Astrocyte (in vitro differentiated cells and primary cell): ENCODE results near the gene DNMBP. TPM values are rescaled to one million over a fixed set of nuclear protein-coding genes. Genes with fewer than 3 reads are reported as not detected.
"Not testable (repeated sequence)": the region's sequence is repeated elsewhere in the genome, so short reads cannot be mapped to it uniquely, and the experiment has no call there.

Experiments
- DNase-seq: peaks from one replicate; pipeline ENCODE4 v3.0.0-alpha.2; 2010; ENCODE audit warnings: low read depth
- FAIRE-seq: peaks from 2 replicates; lab custom pipeline; 2011; peaks lifted over from hg19 to GRCh38; lab: Jason Lieb, UNC
- H2AFZ ChIP-seq: 2 replicates; pipeline ENCODE4 v1.6.0; 2012; ENCODE audit warnings: low read depth, low read length, inconsistent platforms
- H3K27ac ChIP-seq: 2 replicates; pipeline ENCODE4 v1.5.1; 2011; ENCODE audit warnings: low read depth, low read length, inconsistent platforms
- H3K27me3 ChIP-seq: 2 replicates; pipeline ENCODE4 v1.6.0; 2011; ENCODE audit warnings: low read length, inconsistent platforms; ENCODE audit not compliant: insufficient read depth
- H3K36me3 ChIP-seq: 2 replicates; pipeline ENCODE4 v1.5.1; 2011; ENCODE audit warnings: low read length, inconsistent platforms; ENCODE audit not compliant: insufficient read depth
- H3K4me1 ChIP-seq: 2 replicates; pipeline ENCODE4 v1.5.1; 2011; ENCODE audit warnings: low read length, inconsistent platforms; ENCODE audit not compliant: insufficient read depth
- H3K4me2 ChIP-seq: 2 replicates; pipeline ENCODE4 v1.6.0; 2012; ENCODE audit warnings: low read length, inconsistent platforms
- H3K4me3 ChIP-seq: 2 replicates; pipeline ENCODE4 v1.5.1; 2011; ENCODE audit warnings: low read depth, mild to moderate bottlenecking, low read length, inconsistent platforms; ENCODE audit not compliant: insufficient read depth
- H3K79me2 ChIP-seq: 2 replicates; pipeline ENCODE4 v1.6.0; 2012; ENCODE audit warnings: mild to moderate bottlenecking, low read length, inconsistent platforms; ENCODE audit not compliant: insufficient read depth
- H3K9ac ChIP-seq: 2 replicates; pipeline ENCODE4 v1.6.0; 2012; ENCODE audit warnings: mild to moderate bottlenecking, low read length, inconsistent platforms
- H3K9me3 ChIP-seq: 2 replicates; pipeline ENCODE4 v1.5.1; 2012; ENCODE audit warnings: low read depth, mild to moderate bottlenecking, low read length, inconsistent platforms; ENCODE audit not compliant: insufficient read depth
- H4K20me1 ChIP-seq: 2 replicates; pipeline ENCODE4 v1.6.0; 2012; ENCODE audit warnings: low read length, inconsistent platforms; ENCODE audit not compliant: insufficient read depth
- H3K27ac Mint-ChIP-seq: one replicate; pipeline ENCODE4 v1.8.0; 2021; ENCODE audit warnings: mild to moderate bottlenecking, mixed read lengths; ENCODE audit not compliant: unreplicated experiment
- H3K27me3 Mint-ChIP-seq: one replicate; pipeline ENCODE4 v1.8.0; 2021; ENCODE audit warnings: low read depth, mixed read lengths; ENCODE audit not compliant: unreplicated experiment
- H3K36me3 Mint-ChIP-seq: one replicate; pipeline ENCODE4 v1.8.0; 2021; ENCODE audit warnings: low read depth, mixed read lengths; ENCODE audit not compliant: unreplicated experiment
- H3K4me1 Mint-ChIP-seq: one replicate; pipeline ENCODE4 v1.8.0; 2021; ENCODE audit warnings: low read depth, mixed read lengths; ENCODE audit not compliant: unreplicated experiment
- H3K4me3 Mint-ChIP-seq: one replicate; pipeline ENCODE4 v1.8.0; 2021; ENCODE audit warnings: mild to moderate bottlenecking, moderate library complexity, mixed read lengths; ENCODE audit not compliant: unreplicated experiment
- H3K9me3 Mint-ChIP-seq: one replicate; pipeline ENCODE4 v1.8.0; 2021; ENCODE audit warnings: mild to moderate bottlenecking, mixed read lengths; ENCODE audit not compliant: unreplicated experiment
- EZH2 ChIP-seq: IDR thresholded peaks from 2 replicates; pipeline ENCODE4 v1.6.1; 2012; ENCODE audit warnings: mild to moderate bottlenecking, low read length, inconsistent platforms; ENCODE audit not compliant: insufficient read depth
- total RNA-seq: library from RNA; stranded (reverse); gene quantifications from 2 replicates; pipeline ENCODE4 v1.2.1, GENCODE V29; 2021
- TF ChIP-seq, protein P1 (sequence below): IDR thresholded peaks from 2 replicates; pipeline ENCODE4 v1.5.1; 2011; ENCODE audit warnings: low read depth, mild to moderate bottlenecking, inconsistent platforms, low read length, moderate library complexity; ENCODE audit not compliant: insufficient read depth

DNMBP gene
- total RNA-seq, 1 donor from 2014 or later: 24.8 TPM

DNA sequence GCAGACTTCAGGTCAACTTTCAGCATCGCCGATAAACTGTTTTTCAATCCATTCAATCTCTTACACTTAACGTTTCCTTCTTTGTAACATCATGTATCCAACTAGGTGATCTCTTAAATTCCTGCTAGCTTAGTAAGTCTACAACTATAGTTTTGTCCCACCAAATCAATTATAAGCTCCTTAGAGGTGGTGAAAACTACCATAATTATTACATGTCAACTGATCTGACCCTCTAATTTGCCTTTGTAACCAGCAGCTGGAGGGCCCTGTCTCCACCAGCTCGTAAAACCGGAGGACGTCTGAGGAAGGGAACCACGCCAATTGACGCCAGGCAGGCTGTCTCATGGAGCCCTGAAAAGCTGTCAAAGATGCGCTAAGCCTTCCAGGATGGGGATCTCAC is 113.9 kb downstream of the DNMBP start:
- Histone ChIP-seq H3K9ac (no peak overlapping the region), H3K4me1 (no peaks in the 10 kb centered on the region), H3K79me2 (peaks cover 6% of the 10 kb centered on the region), H3K27me3 (no peaks in the 10 kb centered on the region), H2AFZ (no peak overlapping the region), H3K27ac (no peak overlapping the region), H3K9me3 (no peaks in the 10 kb centered on the region), H3K36me3 (peaks cover 61% of the 10 kb centered on the region), H3K4me2 (no peak overlapping the region), H4K20me1 (peaks cover 6% of the 10 kb centered on the region), H3K4me3 (no peak overlapping the region)
- no peaks in the 10 kb centered on the region for H3K4me1 Mint-ChIP-seq
- H3K27me3 Mint-ChIP-seq: no peaks in the 10 kb centered on the region
- H3K36me3 Mint-ChIP-seq: peaks cover 21% of the 10 kb centered on the region
- H3K9me3 Mint-ChIP-seq: no peaks in the 10 kb centered on the region
- TF ChIP-seq, protein P1, sequence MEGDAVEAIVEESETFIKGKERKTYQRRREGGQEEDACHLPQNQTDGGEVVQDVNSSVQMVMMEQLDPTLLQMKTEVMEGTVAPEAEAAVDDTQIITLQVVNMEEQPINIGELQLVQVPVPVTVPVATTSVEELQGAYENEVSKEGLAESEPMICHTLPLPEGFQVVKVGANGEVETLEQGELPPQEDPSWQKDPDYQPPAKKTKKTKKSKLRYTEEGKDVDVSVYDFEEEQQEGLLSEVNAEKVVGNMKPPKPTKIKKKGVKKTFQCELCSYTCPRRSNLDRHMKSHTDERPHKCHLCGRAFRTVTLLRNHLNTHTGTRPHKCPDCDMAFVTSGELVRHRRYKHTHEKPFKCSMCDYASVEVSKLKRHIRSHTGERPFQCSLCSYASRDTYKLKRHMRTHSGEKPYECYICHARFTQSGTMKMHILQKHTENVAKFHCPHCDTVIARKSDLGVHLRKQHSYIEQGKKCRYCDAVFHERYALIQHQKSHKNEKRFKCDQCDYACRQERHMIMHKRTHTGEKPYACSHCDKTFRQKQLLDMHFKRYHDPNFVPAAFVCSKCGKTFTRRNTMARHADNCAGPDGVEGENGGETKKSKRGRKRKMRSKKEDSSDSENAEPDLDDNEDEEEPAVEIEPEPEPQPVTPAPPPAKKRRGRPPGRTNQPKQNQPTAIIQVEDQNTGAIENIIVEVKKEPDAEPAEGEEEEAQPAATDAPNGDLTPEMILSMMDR: no peak
- TF ChIP-seq EZH2: no peak
- DNase-seq (no peak), FAIRE-seq (no peak)
- H3K27ac Mint-ChIP-seq: no peak overlapping the region
- no peak overlapping the region for H3K4me3 Mint-ChIP-seq

DNA sequence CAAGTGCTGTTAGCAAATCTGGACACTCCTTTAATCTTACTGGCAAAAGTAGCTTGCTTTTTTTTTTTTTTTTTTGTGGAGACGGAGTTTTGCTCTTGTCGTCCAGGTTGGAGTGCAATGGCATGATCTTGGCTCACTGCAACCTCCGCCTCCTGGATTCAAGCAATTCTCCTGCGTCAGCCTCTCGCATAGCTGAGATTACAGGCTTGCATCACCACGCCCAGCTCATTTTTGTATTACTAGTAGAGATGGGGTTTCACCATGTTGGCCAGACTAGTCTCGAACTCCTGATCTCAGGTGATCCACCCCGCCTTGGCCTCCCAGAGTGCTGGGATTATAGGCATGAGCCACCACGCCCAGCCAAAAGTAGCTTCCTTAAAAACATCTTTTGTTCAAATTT is 114.7 kb downstream of the DNMBP start:
- not testable (repeated sequence) for H3K4me2 ChIP-seq, H3K9me3 Mint-ChIP-seq, H2AFZ ChIP-seq, H4K20me1 ChIP-seq, H3K4me3 Mint-ChIP-seq, H3K27ac ChIP-seq, H3K27ac Mint-ChIP-seq, H3K4me1 ChIP-seq, H3K9ac ChIP-seq, DNase-seq, H3K27me3 ChIP-seq, FAIRE-seq, H3K27me3 Mint-ChIP-seq, H3K4me3 ChIP-seq, H3K79me2 ChIP-seq, H3K9me3 ChIP-seq, H3K4me1 Mint-ChIP-seq
- peaks cover 24% of the 10 kb centered on the region for H3K36me3 Mint-ChIP-seq
- H3K36me3 ChIP-seq: peaks cover 66% of the 10 kb centered on the region

DNA sequence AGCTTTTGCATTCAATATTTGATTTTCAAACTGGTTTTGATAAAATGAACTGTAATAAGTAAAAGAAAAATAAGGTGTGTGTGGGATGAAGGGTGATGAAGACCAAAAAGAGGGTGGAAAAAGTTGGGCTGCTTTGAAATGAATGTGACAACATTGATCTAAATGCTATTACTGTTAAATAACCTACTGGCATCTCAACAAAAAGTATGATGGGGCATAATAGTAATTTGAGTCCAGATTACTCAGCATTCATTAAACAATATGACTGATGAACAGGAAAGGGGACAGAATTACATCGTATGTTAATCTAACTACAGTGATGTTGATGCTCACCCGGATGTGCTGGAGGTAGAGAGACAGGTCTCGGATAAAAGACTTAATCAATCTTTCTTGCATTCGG is 115.1 kb downstream of the DNMBP start:
- Histone ChIP-seq H3K27me3 (no peaks in the 10 kb centered on the region), H3K36me3 (peaks cover 67% of the 10 kb centered on the region), H2AFZ (no peak overlapping the region), H3K79me2 (peaks cover 6% of the 10 kb centered on the region), H4K20me1 (peaks cover 6% of the 10 kb centered on the region), H3K4me1 (no peaks in the 10 kb centered on the region), H3K9ac (no peak overlapping the region), H3K9me3 (no peaks in the 10 kb centered on the region), H3K27ac (no peak overlapping the region), H3K4me2 (no peak overlapping the region), H3K4me3 (no peak overlapping the region)
- Mint-ChIP-seq H3K4me3 (no peak overlapping the region), H3K36me3 (peaks cover 24% of the 10 kb centered on the region), H3K27me3 (no peaks in the 10 kb centered on the region), H3K9me3 (no peaks in the 10 kb centered on the region), H3K4me1 (no peaks in the 10 kb centered on the region), H3K27ac (no peak overlapping the region)
- no peak for FAIRE-seq
- DNase-seq: no peak
- no peak for TF ChIP-seq EZH2
- TF ChIP-seq, protein P1: no peak
